HG03135 (cell line): ENCODE data around the gene CYP2B6.
"Not testable (repeated sequence)": the region's sequence is repeated elsewhere in the genome, so short reads cannot be mapped to it uniquely, and the experiment has no call there.

ENCODE experiments used
- ATAC-seq: cut with Tn5 transposase; IDR thresholded peaks from one replicate; pipeline ENCODE4 v1.9.1; 2021; ENCODE audit warnings: mild to moderate bottlenecking, moderate library complexity; ENCODE audit not compliant: unreplicated experiment

The CYP2B6 gene

GRCh38 chr19:41030651-41031050 lies 39.6 kb downstream of the CYP2B6 start:
- ATAC-seq: no peak

- ATAC-seq: no peak
Observed at GRCh38 chr19:41031916-41032315, 40.8 kb downstream of the CYP2B6 start.

- ATAC-seq: not testable (repeated sequence)
Observed at GRCh38 chr19:41033324-41033723, 42.2 kb downstream of the CYP2B6 start.

- ATAC-seq: no peak
Observed at GRCh38 chr19:41039806-41040205, 48.7 kb downstream of the CYP2B6 start.

- ATAC-seq: not testable (repeated sequence)
Observed at GRCh38 chr19:41045095-41045494, 54.0 kb downstream of the CYP2B6 start.

GRCh38 chr19:41050426-41050825 lies 59.3 kb downstream of the CYP2B6 start:
- no peak for ATAC-seq

- ATAC-seq: not testable (repeated sequence)
Observed at GRCh38 chr19:41052162-41052561, 61.1 kb downstream of the CYP2B6 start.

GRCh38 chr19:41053331-41053730 lies 62.2 kb downstream of the CYP2B6 start:
- ATAC-seq: not testable (repeated sequence)

- no peak for ATAC-seq
Observed at GRCh38 chr19:41064974-41065569, 74.0 kb downstream of the CYP2B6 start.
